IMR-90 (cell line): Measurements from ENCODE around the gene KAZN. TPM values are rescaled to one million over a fixed set of nuclear protein-coding genes. Genes with fewer than 3 reads are reported as not detected.

Experiments used
- ATAC-seq: fragments of 200-7000 bp; cut with Tn5 transposase; 2 replicates; pipeline ENCODE4 v1.9.1; 2020; ENCODE audit warnings: low read depth, mild to moderate bottlenecking, moderate library complexity
- BruUV-seq: library from RNA; stranded (reverse); fragments of 400-500 nt; replicated peaks from 2 replicates; lab custom pipeline; 2021; lab: Mats Ljungman, UMichigan
- CTCF ChIA-PET: fragments of 300-600 bp; formaldehyde crosslinking; extraction: SDS; loops from one replicate; lab custom pipeline; 2021; ENCODE audit warnings: antibody characterized with exemption; lab: Yijun Ruan, JAX
- POLR2A ChIA-PET: fragments of 300-600 bp; sonication (Branson Sonifier 250); formaldehyde crosslinking; loops from one replicate; lab custom pipeline; 2022; ENCODE audit warnings: antibody characterized with exemption; ENCODE audit not compliant: unreplicated experiment; lab: Charles Lee
- DNase-seq: peaks from one replicate; pipeline ENCODE4 v3.0.0; 2013
- H2AFZ ChIP-seq: replicated peaks from 2 replicates; pipeline ENCODE3; 2013; ENCODE audit warnings: low read length, mild to moderate bottlenecking; ENCODE audit not compliant: poor library complexity
- H2AK5ac ChIP-seq: 2 replicates; pipeline ENCODE4 v1.6.1; 2013; ENCODE audit warnings: low read depth, low read length, inconsistent platforms
- H2AK9ac ChIP-seq: replicated peaks from 2 replicates; pipeline ENCODE3; 2013; ENCODE audit warnings: mild to moderate bottlenecking, low read depth, low read length, moderate library complexity; ENCODE audit not compliant: poor library complexity
- H2BK120ac ChIP-seq: 2 replicates; pipeline ENCODE4 v1.6.1; 2013; ENCODE audit warnings: low read depth, low read length, inconsistent platforms
- H2BK15ac ChIP-seq: 3 replicates; pipeline ENCODE4 v1.6.1; 2013; ENCODE audit warnings: low read depth, low read length, inconsistent platforms
- H2BK20ac ChIP-seq: 2 replicates; pipeline ENCODE4 v1.6.1; 2013; ENCODE audit warnings: low read depth, mild to moderate bottlenecking, inconsistent platforms, low read length, moderate library complexity
- H2BK5ac ChIP-seq: 2 replicates; pipeline ENCODE4 v1.6.1; 2013; ENCODE audit warnings: mild to moderate bottlenecking, low read depth, low read length, inconsistent platforms; ENCODE audit not compliant: poor library complexity, severe bottlenecking
- H3K14ac ChIP-seq: replicated peaks from 2 replicates; pipeline ENCODE4 v1.6.1; 2013; ENCODE audit warnings: low read depth, low read length, inconsistent platforms
- H3K18ac ChIP-seq: 2 replicates; pipeline ENCODE4 v1.6.1; 2013; ENCODE audit warnings: low read depth, low read length, control low read depth
- H3K23ac ChIP-seq: 2 replicates; pipeline ENCODE4 v1.6.1; 2013; ENCODE audit warnings: low read depth, low read length, inconsistent platforms
- H3K27ac ChIP-seq: 2 replicates; pipeline ENCODE4 v1.5.1; 2013; ENCODE audit warnings: mild to moderate bottlenecking, control low read depth, low read length; ENCODE audit not compliant: insufficient read depth
- H3K27me3 ChIP-seq: 2 replicates; pipeline ENCODE4 v1.6.1; 2013; ENCODE audit warnings: low read length; ENCODE audit not compliant: control insufficient read depth, insufficient read depth
- H3K36me3 ChIP-seq: 2 replicates; pipeline ENCODE4 v1.6.1; 2013; ENCODE audit warnings: low read length, mixed read lengths; ENCODE audit not compliant: control insufficient read depth, insufficient read depth
- H3K4ac ChIP-seq: 2 replicates; pipeline ENCODE4 v1.6.1; 2013; ENCODE audit warnings: low read depth, low read length, inconsistent platforms
- H3K4me1 ChIP-seq: 2 replicates; pipeline ENCODE4 v1.6.1; 2013; ENCODE audit warnings: low read length, mixed read lengths; ENCODE audit not compliant: control insufficient read depth, insufficient read depth
- H3K4me2 ChIP-seq: 2 replicates; pipeline ENCODE4 v1.6.1; 2013; ENCODE audit warnings: low read depth, mild to moderate bottlenecking, control low read depth, low read length, moderate library complexity
- H3K4me3 ChIP-seq: 2 replicates; pipeline ENCODE4 v1.5.1; 2013; ENCODE audit warnings: low read depth, mild to moderate bottlenecking, control low read depth, low read length, moderate library complexity; ENCODE audit not compliant: insufficient read depth
- H3K56ac ChIP-seq: 2 replicates; pipeline ENCODE4 v1.6.1; 2013; ENCODE audit warnings: low read length, inconsistent platforms; ENCODE audit not compliant: insufficient read depth; ENCODE audit errors: extremely low read depth
- H3K79me1 ChIP-seq, 2 experiments: 2 replicates each; pipeline ENCODE4 v1.6.1; 2013; ENCODE audit warnings: low read length in 2 of 2, inconsistent platforms in 1 of 2, low read depth in 1 of 2
- H3K9ac ChIP-seq: 2 replicates; pipeline ENCODE4 v1.6.1; 2013; ENCODE audit warnings: low read depth, low read length, control low read depth
- H3K9me1 ChIP-seq: 2 replicates; pipeline ENCODE4 v1.6.1; 2013; ENCODE audit warnings: low read length, inconsistent platforms; ENCODE audit not compliant: insufficient read depth
- H3K9me3 ChIP-seq: 2 replicates; pipeline ENCODE4 v1.6.1; 2013; ENCODE audit warnings: low read length; ENCODE audit not compliant: control insufficient read depth, insufficient read depth
- H4K20me1 ChIP-seq: 2 replicates; pipeline ENCODE4 v1.6.1; 2013; ENCODE audit warnings: low read length, inconsistent platforms; ENCODE audit not compliant: insufficient read depth
- H4K5ac ChIP-seq: 2 replicates; pipeline ENCODE4 v1.6.1; 2013; ENCODE audit warnings: mild to moderate bottlenecking, low read depth, low read length, control low read depth
- H4K8ac ChIP-seq, 2 experiments: 2 replicates each; pipeline ENCODE4 v1.6.1; 2013; ENCODE audit warnings: low read depth in 2 of 2, low read length in 2 of 2, control low read depth in 1 of 2, inconsistent platforms in 1 of 2
- H4K91ac ChIP-seq: 2 replicates; pipeline ENCODE4 v1.6.1; 2013; ENCODE audit warnings: low read depth, low read length, inconsistent platforms; ENCODE audit not compliant: insufficient read depth
- RAD21 ChIP-seq: IDR thresholded peaks from 2 replicates; pipeline ENCODE4 v1.6.1; 2012; ENCODE audit warnings: low read length, improper control_type of control experiment
- WGBS, 2 experiments: methylation state at CpG; one replicate each; pipeline versions ENCODE4 v1.1.5 to v1.1.7; 2013; ENCODE audit warnings: missing lambda C conversion rate in 2 of 2; ENCODE audit not compliant: insufficient read length in 1 of 2; ENCODE audit errors: extremely low coverage in 2 of 2; 5-methylcytosine and 5-hydroxymethylcytosine counted together
- dilution Hi-C: fragments of 300-500 bp; cut with HindIII; formaldehyde crosslinking; loops from one replicate; pipeline ENCODE4 v1.14.3; 2018; ENCODE audit warnings: low sequenced_read_pairs; ENCODE audit not compliant: unreplicated experiment
- in situ Hi-C: fragments of 300-500 bp; cut with MboI; formaldehyde crosslinking; loops from 3 replicates; pipeline ENCODE4 v1.14.3; 2019; ENCODE audit warnings: low sequenced_read_pairs, inconsistent platforms, mixed read lengths
- intact Hi-C: fragments of 100-400 bp; cut with micrococcal nuclease; formaldehyde crosslinking; loops from 2 replicates; pipeline ENCODE4 v1.10.0; 2022
- polyA plus RNA-seq, 3 experiments: library from polyadenylated mRNA; depleted of rRNA; stranded (reverse); fragments of >200 nt; gene quantifications; 2 replicates each; pipeline ENCODE4 v1.2.3, GENCODE V29; 2012; ENCODE audit warnings: low replicate concordance in 1 of 3
- total RNA-seq: library from RNA; depleted of rRNA; stranded (reverse); fragments of >200 nt; gene quantifications from 2 replicates; pipeline ENCODE4 v1.2.3, GENCODE V29; 2012

Gene KAZN
- total and polyA plus RNA-seq, 2 of the 4 experiments (the other 2 are of a cell fraction) = 5.2 to 10.5 TPM

GRCh38 chr1:14647777-14648176 is 49.3 kb downstream of the KAZN start:
- H2AK9ac ChIP-seq = no peak overlapping the region
- no peak for TF ChIP-seq RAD21
- dilution Hi-C loops = no loop called here
- H3K14ac ChIP-seq = no peak overlapping the region
- H3K4me1 ChIP-seq = no peaks in the 10 kb centered on the region
- H3K9me3 ChIP-seq = no peaks in the 10 kb centered on the region
- H3K9ac ChIP-seq = no peak overlapping the region
- H2BK20ac ChIP-seq = no peak overlapping the region
- no peaks in the 10 kb centered on the region for H3K36me3 ChIP-seq
- intact Hi-C loops = no loop called here
- no peak overlapping the region for H4K91ac ChIP-seq
- in situ Hi-C loops = no loop called here
- no CpG with 5 or more reads among the region's 3 CpGs for WGBS, 2 experiments
- no peak overlapping the region for H3K23ac ChIP-seq
- no peak overlapping the region for H2BK5ac ChIP-seq
- no peak for DNase-seq
- no TSS peak for BruUV-seq
- CTCF ChIA-PET = no interaction called here
- no peak for ATAC-seq
- no peaks in the 10 kb centered on the region for H3K27me3 ChIP-seq
- H4K5ac ChIP-seq = no peak overlapping the region
- no peak overlapping the region for H2AFZ ChIP-seq
- H3K4me2 ChIP-seq = no peak overlapping the region
- H4K8ac ChIP-seq = no peak overlapping the region
- no peak overlapping the region for H2AK5ac ChIP-seq
- H3K4me3 ChIP-seq = no peak overlapping the region
- POLR2A ChIA-PET = no interaction called here
- H2BK15ac ChIP-seq = no peak overlapping the region
- H3K79me1 ChIP-seq = no peaks in the 10 kb centered on the region
- H3K27ac ChIP-seq = no peak overlapping the region
- no peak overlapping the region for H3K4ac ChIP-seq
- H4K20me1 ChIP-seq = no peaks in the 10 kb centered on the region
- no peak overlapping the region for H3K18ac ChIP-seq
- no peak overlapping the region for H2BK120ac ChIP-seq
- no peaks in the 10 kb centered on the region for H3K9me1 ChIP-seq
- no peak overlapping the region for H3K56ac ChIP-seq
